HFFc6 (cell line): Measurements from ENCODE around the gene BICDL2. TPM values are rescaled to one million over a fixed set of nuclear protein-coding genes. Genes with fewer than 3 reads are reported as not detected.
A peak's percentile ranks its signal among the peaks of the same experiment; 100 is the strongest.

Experiments
- DNase-seq: peaks from one replicate; pipeline ENCODE4 v3.0.0-alpha.2; 2018
- H3K27ac Mint-ChIP-seq: 2 replicates; pipeline ENCODE4 v1.8.0; 2020; ENCODE audit warnings: mild to moderate bottlenecking, mixed read lengths
- H3K27me3 Mint-ChIP-seq: 2 replicates; pipeline ENCODE4 v1.8.0; 2021; ENCODE audit warnings: mild to moderate bottlenecking, moderate library complexity, mixed read lengths; ENCODE audit not compliant: insufficient read depth
- H3K36me3 Mint-ChIP-seq: 2 replicates; pipeline ENCODE4 v1.8.0; 2021; ENCODE audit warnings: low read depth, mixed read lengths
- H3K4me1 Mint-ChIP-seq: 2 replicates; pipeline ENCODE4 v1.8.0; 2020; ENCODE audit warnings: low read depth, mixed read lengths
- H3K4me3 Mint-ChIP-seq: 2 replicates; pipeline ENCODE4 v1.8.0; 2020; ENCODE audit warnings: mild to moderate bottlenecking, moderate library complexity, mixed read lengths
- H3K9me3 Mint-ChIP-seq: 2 replicates; pipeline ENCODE4 v1.8.0; 2020; ENCODE audit warnings: mild to moderate bottlenecking, mixed read lengths
- total RNA-seq, 6 experiments: library from RNA; stranded (reverse); fragmentation: NEBNext Ultra II Directional; extraction: Animal tissue kit (Norgen Biotek cat#: 25700); gene quantifications; 2 replicates in 1 of 6; 3 replicates in 5 of 6; pipeline ENCODE4 v1.2.3, GENCODE V29; 2021
- TF ChIP-seq, protein P1 (sequence below): fragments of 200-600 bp; sonication (generic); IDR thresholded peaks from 2 replicates; pipeline ENCODE4 v1.5.0; 2021; ENCODE audit warnings: antibody characterized with exemption, mild to moderate bottlenecking

BICDL2 gene
- total RNA-seq, 6 experiments from 2014 or later: not detected

DNA sequence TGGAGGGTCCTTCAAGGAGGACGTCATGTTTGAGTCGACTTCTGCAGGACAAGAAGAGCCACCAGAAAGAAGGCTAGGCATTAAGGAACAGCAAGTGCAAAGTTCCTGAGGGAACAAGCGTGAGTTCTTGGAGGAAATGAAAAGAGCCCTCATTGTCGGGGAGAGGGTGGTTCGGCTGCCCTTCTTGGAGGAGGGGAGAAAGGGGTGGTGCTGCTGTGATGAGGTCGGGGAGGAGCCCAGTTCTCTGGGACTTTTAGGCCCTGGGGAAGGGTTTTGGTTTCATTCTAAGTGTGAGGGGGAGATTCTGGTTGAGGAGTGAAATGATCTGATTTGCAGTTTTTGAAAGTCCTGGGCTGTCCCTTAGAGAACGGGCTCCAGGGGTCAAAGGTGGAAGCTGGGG, 4.1 kb downstream of the BICDL2 start:
- Mint-ChIP-seq H3K27ac (no peak overlapping the region), H3K9me3 (no peaks in the 10 kb centered on the region; the same call in 1 of the 2 replicates), H3K27me3 (peaks cover 51% of the 10 kb centered on the region), H3K4me3 (no peak overlapping the region), H3K36me3 (0 out of 2 replicates have a peak, but pooled peaks cover 5% of the 10 kb centered on the region), H3K4me1 (peaks cover 6% of the 10 kb centered on the region; the same call in 1 of the 2 replicates)
- TF ChIP-seq, protein P1, sequence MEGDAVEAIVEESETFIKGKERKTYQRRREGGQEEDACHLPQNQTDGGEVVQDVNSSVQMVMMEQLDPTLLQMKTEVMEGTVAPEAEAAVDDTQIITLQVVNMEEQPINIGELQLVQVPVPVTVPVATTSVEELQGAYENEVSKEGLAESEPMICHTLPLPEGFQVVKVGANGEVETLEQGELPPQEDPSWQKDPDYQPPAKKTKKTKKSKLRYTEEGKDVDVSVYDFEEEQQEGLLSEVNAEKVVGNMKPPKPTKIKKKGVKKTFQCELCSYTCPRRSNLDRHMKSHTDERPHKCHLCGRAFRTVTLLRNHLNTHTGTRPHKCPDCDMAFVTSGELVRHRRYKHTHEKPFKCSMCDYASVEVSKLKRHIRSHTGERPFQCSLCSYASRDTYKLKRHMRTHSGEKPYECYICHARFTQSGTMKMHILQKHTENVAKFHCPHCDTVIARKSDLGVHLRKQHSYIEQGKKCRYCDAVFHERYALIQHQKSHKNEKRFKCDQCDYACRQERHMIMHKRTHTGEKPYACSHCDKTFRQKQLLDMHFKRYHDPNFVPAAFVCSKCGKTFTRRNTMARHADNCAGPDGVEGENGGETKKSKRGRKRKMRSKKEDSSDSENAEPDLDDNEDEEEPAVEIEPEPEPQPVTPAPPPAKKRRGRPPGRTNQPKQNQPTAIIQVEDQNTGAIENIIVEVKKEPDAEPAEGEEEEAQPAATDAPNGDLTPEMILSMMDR: no peak
- no peak for DNase-seq

DNA sequence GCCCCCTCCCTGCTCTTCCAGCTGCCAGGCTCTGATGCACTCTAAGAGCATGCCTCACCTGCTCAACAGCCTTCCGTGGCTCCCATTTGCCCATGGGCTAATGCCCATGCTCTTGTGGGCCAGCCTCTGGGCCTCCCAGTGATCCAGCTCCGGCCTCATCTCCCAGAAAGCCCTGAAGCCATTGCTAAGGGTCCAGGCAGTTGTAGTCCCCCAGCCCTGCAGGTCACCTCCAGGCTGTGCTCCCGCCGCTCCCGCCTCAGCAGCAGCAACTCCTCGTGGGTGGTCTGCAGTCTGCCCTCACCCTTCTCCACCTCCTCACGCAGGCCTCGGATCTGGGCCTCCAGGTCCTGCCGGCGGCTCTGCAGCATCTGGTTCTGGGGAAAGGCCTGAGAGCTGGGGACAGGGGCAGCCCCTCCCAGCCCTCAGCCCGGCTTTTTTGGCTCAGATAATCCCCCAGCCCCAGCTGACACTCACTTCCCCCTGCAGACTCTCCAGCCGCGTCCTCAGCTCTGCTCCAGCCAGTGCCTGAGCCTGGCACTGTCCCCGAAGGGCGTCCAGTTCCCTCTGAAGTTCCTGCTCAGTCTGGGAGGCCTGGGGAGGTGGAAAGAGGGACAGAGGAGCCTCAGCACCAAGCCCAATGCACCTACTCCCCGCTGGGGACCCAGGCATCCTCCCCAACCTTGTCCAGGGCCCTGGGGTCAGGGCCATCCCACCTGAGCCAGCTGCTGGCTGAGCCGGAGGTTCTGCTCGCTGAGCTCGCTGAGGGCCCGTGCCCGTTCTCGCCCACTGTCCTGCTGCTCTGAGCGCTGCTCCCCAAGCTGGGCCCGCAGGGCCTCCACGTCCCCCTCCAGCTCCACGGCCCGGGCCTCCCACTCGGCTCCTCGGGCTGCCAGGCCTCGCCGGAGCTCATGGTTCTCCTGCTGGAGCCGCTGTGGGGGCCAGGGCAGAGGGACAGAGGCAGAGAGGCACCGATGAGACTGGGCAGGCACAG, 6.2 kb downstream of the BICDL2 start:
- Mint-ChIP-seq H3K9me3 (no peaks in the 10 kb centered on the region; the same call in 1 of the 2 replicates), H3K27me3 (peaks cover 54% of the 10 kb centered on the region), H3K27ac (no peak overlapping the region), H3K4me1 (peaks cover 6% of the 10 kb centered on the region; the same call in 1 of the 2 replicates), H3K4me3 (peak overlapping the region; percentile 27; the same call in 1 of the 2 replicates), H3K36me3 (peaks cover 12% of the 10 kb centered on the region; the same call in 1 of the 2 replicates)
- TF ChIP-seq, protein P1: no peak
- DNase-seq: no peak

DNA sequence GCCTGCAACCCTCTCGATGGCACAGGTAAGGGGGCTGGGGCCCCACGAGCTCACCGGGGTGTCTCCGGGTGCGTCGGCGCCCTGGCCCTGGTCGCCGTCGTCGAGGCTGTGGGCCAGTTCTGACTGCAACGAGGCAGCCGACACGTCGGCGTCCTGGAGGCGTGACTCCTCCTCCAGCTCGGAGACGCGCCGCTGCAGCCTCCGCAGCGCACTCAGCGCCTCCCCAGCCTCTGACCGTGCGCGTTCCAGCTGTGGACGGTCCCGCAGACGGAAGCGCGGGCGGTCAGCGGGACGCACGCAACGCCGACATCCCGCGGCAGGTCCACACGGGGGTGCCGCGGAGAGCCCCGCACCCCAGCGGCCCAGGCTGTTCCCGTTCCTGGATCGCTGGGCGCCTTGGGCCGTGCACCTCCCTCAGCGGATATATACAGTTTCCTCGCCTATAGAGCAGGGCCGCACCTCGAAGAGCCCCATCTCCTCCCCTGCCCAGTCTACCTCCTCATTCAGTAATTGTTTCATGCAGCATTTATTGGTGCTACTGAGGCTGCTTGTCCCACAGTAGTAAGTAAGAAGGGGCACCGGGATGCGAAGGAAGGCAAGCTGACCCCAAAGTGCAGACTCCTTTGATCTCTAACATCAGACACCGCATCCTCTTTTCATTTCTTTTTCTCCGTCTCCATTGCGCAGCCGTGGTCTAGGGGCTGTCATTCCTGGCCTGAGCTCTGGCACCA, 7.1 kb downstream of the BICDL2 start:
- peaks cover 54% of the 10 kb centered on the region for H3K27me3 Mint-ChIP-seq
- TF ChIP-seq, protein P1: no peak
- H3K27ac Mint-ChIP-seq: no peak overlapping the region
- no peaks in the 10 kb centered on the region; the same call in 1 of the 2 replicates for H3K9me3 Mint-ChIP-seq
- H3K4me3 Mint-ChIP-seq: peak overlapping the region; percentile 27; the same call in 1 of the 2 replicates
- H3K36me3 Mint-ChIP-seq: peaks cover 14% of the 10 kb centered on the region; the same call in 1 of the 2 replicates
- peaks cover 6% of the 10 kb centered on the region; the same call in 1 of the 2 replicates for H3K4me1 Mint-ChIP-seq
- DNase-seq: no peak

GRCh38 chr16:3028716-3029319, 7.9 kb downstream of the BICDL2 start:
- H3K4me3 Mint-ChIP-seq: peak overlapping the region; percentile 15; the same call in 1 of the 2 replicates
- H3K27ac Mint-ChIP-seq: no peak overlapping the region
- peaks cover 12% of the 10 kb centered on the region for H3K4me1 Mint-ChIP-seq
- TF ChIP-seq, protein P1: no peak
- H3K27me3 Mint-ChIP-seq: peaks cover 52% of the 10 kb centered on the region
- H3K36me3 Mint-ChIP-seq: peaks cover 18% of the 10 kb centered on the region
- DNase-seq: no peak
- peaks cover 6% of the 10 kb centered on the region for H3K9me3 Mint-ChIP-seq
